ENCODE measurements around the gene ZNF524.
A peak's percentile ranks its signal among the peaks of the same experiment; 100 is the strongest.
"Not testable (repeated sequence)": the region's sequence is repeated elsewhere in the genome, so short reads cannot be mapped to it uniquely, and the experiment has no call there.

ZNF524 gene
- total RNA-seq, result 18.6 to 21.7 (median 20.9) reads per million in 4 experiments

GRCh38 chr19:55599842-55600661, at the start of gene ZNF524:
Gene ZNF524, plus strand, starts transcription at chr19:55600288. Its CDS starts 1,825 bp downstream, at chr19:55602113.
- peak; percentile 85 for DNase-seq

- DNase-seq, result no peak
Observed at GRCh38 chr19:55550321-55550650, 49.8 kb upstream of the ZNF524 start.

- no peak for DNase-seq
Observed at GRCh38 chr19:55552206-55552605, 47.9 kb upstream of the ZNF524 start.

- DNase-seq, result no peak
Observed at GRCh38 chr19:55552620-55553019, 47.5 kb upstream of the ZNF524 start.

- no peak for DNase-seq
Observed at GRCh38 chr19:55553217-55554182, 46.6 kb upstream of the ZNF524 start.

GRCh38 chr19:55554302-55554701, 45.8 kb upstream of the ZNF524 start:
- no peak for DNase-seq

- no peak for DNase-seq
Observed at GRCh38 chr19:55554741-55555152, 45.3 kb upstream of the ZNF524 start.

GRCh38 chr19:55559684-55560083, 40.4 kb upstream of the ZNF524 start:
- DNase-seq, result no peak

- DNase-seq, result no peak
Observed at GRCh38 chr19:55563261-55563690, 36.8 kb upstream of the ZNF524 start.

GRCh38 chr19:55566823-55567222, 33.3 kb upstream of the ZNF524 start:
- no peak for DNase-seq

GRCh38 chr19:55567708-55568328, 32.3 kb upstream of the ZNF524 start:
- DNase-seq, result no peak

GRCh38 chr19:55569477-55569876, 30.6 kb upstream of the ZNF524 start:
- not testable (repeated sequence) for DNase-seq

- not testable (repeated sequence) for DNase-seq
Observed at GRCh38 chr19:55573929-55574328, 26.2 kb upstream of the ZNF524 start.

GRCh38 chr19:55576746-55577145, 23.3 kb upstream of the ZNF524 start:
- no peak for DNase-seq

- DNase-seq, result no peak
Observed at GRCh38 chr19:55578031-55578760, 21.9 kb upstream of the ZNF524 start.

GRCh38 chr19:55578761-55579747, 21.0 kb upstream of the ZNF524 start:
- DNase-seq, result no peak

GRCh38 chr19:55579766-55580621, 20.1 kb upstream of the ZNF524 start:
- no peak for DNase-seq

- DNase-seq, result peak; percentile 54
Observed at GRCh38 chr19:55580628-55581144, 19.4 kb upstream of the ZNF524 start, which contains the start of gene ZNF579. Gene ZNF579, minus strand, starts transcription at chr19:55580848. Its CDS starts 1,209 bp downstream, at chr19:55579639.

GRCh38 chr19:55581145-55581822, 18.8 kb upstream of the ZNF524 start:
- no peak for DNase-seq

Data from effector CD8-positive, alpha-beta T cell (primary cell).